ENCODE measurements around the gene KDM6A. TPM values are rescaled to one million over a fixed set of nuclear protein-coding genes. Genes with fewer than 3 reads are reported as not detected.

KDM6A gene
- total and polyA plus RNA-seq, 2 donors (not counting 3 experiments of a cell fraction or from before 2014, with no cell fraction given): 9.0 to 20.6 TPM

DNA sequence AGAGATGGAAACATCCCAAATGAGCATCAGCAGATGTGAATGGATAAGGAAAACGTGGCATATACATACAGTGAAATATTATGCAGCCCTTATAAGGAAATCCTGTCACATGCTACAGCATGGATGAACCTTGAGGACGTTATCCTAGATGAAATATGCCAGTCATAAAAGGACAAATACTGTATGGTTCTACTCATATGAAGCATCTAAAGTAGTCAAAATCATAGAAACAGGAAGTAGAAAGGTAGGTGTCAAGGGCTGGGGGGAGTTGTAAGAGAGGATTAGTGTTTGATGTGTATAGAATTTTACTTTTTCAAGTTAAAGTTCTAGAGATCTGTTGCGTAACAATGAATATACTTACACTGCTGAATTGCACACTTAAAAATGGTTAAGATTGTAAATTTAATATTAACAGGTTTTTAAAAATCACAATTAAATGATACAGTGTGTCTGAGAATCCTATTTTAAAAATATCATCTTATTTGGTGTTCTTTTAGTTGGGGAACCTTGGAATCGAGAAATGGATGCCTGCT is 58.5 kb downstream of the KDM6A start:
- BruUV-seq (replicated peaks): no TSS peak
- Histone ChIP-seq H3K4me2 (ENCODE audit: insufficient read depth, low read length) (no peak overlapping the region), H3K9me3 (replicated peaks; ENCODE audit: control insufficient read depth, insufficient read depth, low read length) (no peaks in the 10 kb centered on the region), H2AFZ (ENCODE audit: low read depth, low read length) (no peak overlapping the region), H3K36me3 (ENCODE audit: control insufficient read depth in 2 of 2, extremely low read depth in 1 of 2, insufficient read depth in 2 of 2, low read length in 2 of 2) (no peaks in the 10 kb centered on the region), H3K9me1 (replicated peaks; ENCODE audit: control insufficient read depth, extremely low read depth, insufficient read depth, low read length) (no peaks in the 10 kb centered on the region), H3K4me1 (ENCODE audit: control insufficient read depth, extremely low read depth, insufficient read depth, low read length) (no peaks in the 10 kb centered on the region), H3K27me3 (ENCODE audit: control insufficient read depth in 2 of 2, insufficient read depth in 2 of 2, low read length in 2 of 2) (no peaks in the 10 kb centered on the region), H4K20me1 (replicated peaks; ENCODE audit: control insufficient read depth, extremely low read depth, insufficient read depth, low read length) (peaks cover 2% of the 10 kb centered on the region), H3K79me2 (ENCODE audit: control insufficient read depth, insufficient read depth, low read length) (peaks cover 67% of the 10 kb centered on the region), H3K9ac (replicated peaks; ENCODE audit: extremely low read depth, insufficient read depth, low read length) (no peak overlapping the region), H3K27ac (ENCODE audit: insufficient read depth, low read depth, low read length) (no peak overlapping the region), H3K4me3 (replicated peaks in 1 of 3; ENCODE audit: insufficient read depth in 1 of 3, low read depth in 1 of 3, low read length in 3 of 3) (no peak overlapping the region)
- TF ChIP-seq MYC (IDR thresholded peaks at IDR 0.05; ENCODE audit: low read depth, low read length) (no peak), JUN (IDR thresholded peaks at IDR 0.05; ENCODE audit: borderline replicate concordance, insufficient read depth, insufficient read length, low read depth) (no peak), EZH2 (IDR thresholded peaks at IDR 0.05; ENCODE audit: borderline replicate concordance, low read depth, low read length, severe bottlenecking) (no peak), POLR2AphosphoS5 (IDR thresholded peaks at IDR 0.05; ENCODE audit: insufficient read depth, low read depth, low read length) (no peak), GATA2 (IDR thresholded peaks at IDR 0.05; ENCODE audit: insufficient read depth, insufficient read length, low read depth, low read length) (no peak), FOS (IDR thresholded peaks at IDR 0.05; ENCODE audit: borderline replicate concordance, insufficient read depth, low read length) (no peak), POLR2A (IDR thresholded peaks at IDR 0.05; ENCODE audit: low read depth, low read length) (no peak)
- TF ChIP-seq, protein P1, sequence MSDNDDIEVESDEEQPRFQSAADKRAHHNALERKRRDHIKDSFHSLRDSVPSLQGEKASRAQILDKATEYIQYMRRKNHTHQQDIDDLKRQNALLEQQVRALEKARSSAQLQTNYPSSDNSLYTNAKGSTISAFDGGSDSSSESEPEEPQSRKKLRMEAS (IDR thresholded peaks at IDR 0.05; ENCODE audit: insufficient read depth, insufficient read length): no peak
- TF ChIP-seq, protein P2, sequence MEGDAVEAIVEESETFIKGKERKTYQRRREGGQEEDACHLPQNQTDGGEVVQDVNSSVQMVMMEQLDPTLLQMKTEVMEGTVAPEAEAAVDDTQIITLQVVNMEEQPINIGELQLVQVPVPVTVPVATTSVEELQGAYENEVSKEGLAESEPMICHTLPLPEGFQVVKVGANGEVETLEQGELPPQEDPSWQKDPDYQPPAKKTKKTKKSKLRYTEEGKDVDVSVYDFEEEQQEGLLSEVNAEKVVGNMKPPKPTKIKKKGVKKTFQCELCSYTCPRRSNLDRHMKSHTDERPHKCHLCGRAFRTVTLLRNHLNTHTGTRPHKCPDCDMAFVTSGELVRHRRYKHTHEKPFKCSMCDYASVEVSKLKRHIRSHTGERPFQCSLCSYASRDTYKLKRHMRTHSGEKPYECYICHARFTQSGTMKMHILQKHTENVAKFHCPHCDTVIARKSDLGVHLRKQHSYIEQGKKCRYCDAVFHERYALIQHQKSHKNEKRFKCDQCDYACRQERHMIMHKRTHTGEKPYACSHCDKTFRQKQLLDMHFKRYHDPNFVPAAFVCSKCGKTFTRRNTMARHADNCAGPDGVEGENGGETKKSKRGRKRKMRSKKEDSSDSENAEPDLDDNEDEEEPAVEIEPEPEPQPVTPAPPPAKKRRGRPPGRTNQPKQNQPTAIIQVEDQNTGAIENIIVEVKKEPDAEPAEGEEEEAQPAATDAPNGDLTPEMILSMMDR (IDR thresholded peaks at IDR 0.05; ENCODE audit: extremely low read depth in 1 of 2, insufficient read depth in 1 of 2, low read depth in 1 of 2, low read length in 2 of 2): no peak
- FAIRE-seq: no peak
- DNase-seq (ENCODE audit: low read depth, low spot score): no peak
- dilution Hi-C loops (cut with MboI; ENCODE audit: extremely low pct_ligation_motif_present, low sequenced_read_pairs) (no loop called here), intact Hi-C loops (cut with micrococcal nuclease) (no loop called here)
- ChIA-PET POLR2A (no interaction called here), CTCF (interaction anchor here (0.6 kb wide), 1 partner anchor 591 kb away, joined by 3 read pairs; no protein-coding TSS in a partner anchor)
